IPS-18a (cell line): Measurements from ENCODE around the gene FRMPD1.
"Not testable (repeated sequence)": the region's sequence is repeated elsewhere in the genome, so short reads cannot be mapped to it uniquely, and the experiment has no call there.

Experiments used
- H3K27ac ChIP-seq: one replicate; pipeline ENCODE4 v1.5.1; 2013; ENCODE audit warnings: low read length
- H3K27me3 ChIP-seq: one replicate; pipeline ENCODE4 v1.6.1; 2013; ENCODE audit warnings: mild to moderate bottlenecking, low read length; ENCODE audit not compliant: control insufficient read depth, insufficient read depth
- H3K36me3 ChIP-seq: one replicate; pipeline ENCODE4 v1.6.1; 2013; ENCODE audit warnings: low read depth, low read length; ENCODE audit not compliant: control insufficient read depth
- H3K4me1 ChIP-seq: one replicate; pipeline ENCODE4 v1.6.1; 2013; ENCODE audit warnings: low read depth, low read length; ENCODE audit not compliant: control insufficient read depth
- H3K4me3 ChIP-seq: one replicate; pipeline ENCODE4 v1.5.1; 2013; ENCODE audit warnings: low read length
- H3K9ac ChIP-seq: one replicate; pipeline ENCODE4 v1.6.1; 2013; ENCODE audit warnings: mild to moderate bottlenecking, low read length, moderate library complexity
- H3K9me3 ChIP-seq: one replicate; pipeline ENCODE4 v1.6.1; 2013; ENCODE audit warnings: low read depth, low read length; ENCODE audit not compliant: control insufficient read depth

FRMPD1 gene, protein sequence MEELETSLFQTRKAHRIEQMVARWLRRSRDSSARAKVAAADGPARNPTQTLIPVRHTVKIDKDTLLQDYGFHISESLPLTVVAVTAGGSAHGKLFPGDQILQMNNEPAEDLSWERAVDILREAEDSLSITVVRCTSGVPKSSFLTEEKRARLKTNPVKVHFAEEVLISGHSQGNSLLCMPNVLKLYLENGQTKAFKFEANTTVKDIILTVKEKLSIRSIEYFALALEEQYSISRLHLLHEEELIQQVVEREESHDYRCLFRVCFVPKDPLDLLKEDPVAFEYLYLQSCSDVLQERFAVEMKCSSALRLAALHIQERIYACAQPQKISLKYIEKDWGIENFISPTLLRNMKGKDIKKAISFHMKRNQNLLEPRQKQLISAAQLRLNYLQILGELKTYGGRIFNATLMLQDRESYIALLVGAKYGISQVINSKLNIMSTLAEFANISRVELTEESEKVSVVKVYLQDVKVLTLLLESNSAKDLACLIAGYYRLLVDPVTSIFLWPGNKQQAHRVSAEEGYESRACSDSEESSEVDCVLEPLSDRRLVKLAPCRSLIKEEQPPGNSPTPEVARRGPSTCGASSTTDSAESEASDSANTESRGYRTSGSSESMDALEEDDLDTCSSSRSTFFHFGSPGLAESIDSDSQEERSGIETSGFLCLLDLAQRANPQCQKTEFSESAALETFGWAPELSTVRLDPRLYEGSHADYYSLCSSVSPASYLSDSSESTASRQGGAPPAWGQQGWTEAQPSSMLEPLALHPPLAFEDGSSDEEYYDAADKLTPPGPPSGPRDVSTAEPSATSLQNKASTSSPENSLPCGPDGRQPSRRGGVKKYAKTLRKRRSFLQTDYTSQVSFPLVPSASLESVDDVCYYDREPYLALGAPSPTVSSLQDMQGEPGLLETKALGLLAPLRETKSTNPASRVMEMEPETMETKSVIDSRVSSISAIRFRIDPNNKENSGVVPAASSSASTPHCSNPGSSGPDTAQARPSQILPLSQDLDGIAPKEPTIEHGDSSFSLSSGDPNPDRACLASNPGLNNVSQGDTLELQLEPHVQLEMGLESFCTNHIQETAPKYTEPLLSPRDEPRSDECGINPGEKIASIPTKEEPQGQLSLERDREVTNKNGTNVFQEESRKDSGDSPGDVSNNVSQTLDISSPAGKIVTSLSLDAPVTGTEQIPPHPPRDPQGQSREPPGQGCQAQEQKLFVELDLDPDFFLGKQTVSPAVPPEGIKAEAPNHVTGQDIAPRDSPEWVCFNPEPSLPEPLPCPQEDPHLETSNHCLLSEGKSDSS (N-terminal part only)

DNA sequence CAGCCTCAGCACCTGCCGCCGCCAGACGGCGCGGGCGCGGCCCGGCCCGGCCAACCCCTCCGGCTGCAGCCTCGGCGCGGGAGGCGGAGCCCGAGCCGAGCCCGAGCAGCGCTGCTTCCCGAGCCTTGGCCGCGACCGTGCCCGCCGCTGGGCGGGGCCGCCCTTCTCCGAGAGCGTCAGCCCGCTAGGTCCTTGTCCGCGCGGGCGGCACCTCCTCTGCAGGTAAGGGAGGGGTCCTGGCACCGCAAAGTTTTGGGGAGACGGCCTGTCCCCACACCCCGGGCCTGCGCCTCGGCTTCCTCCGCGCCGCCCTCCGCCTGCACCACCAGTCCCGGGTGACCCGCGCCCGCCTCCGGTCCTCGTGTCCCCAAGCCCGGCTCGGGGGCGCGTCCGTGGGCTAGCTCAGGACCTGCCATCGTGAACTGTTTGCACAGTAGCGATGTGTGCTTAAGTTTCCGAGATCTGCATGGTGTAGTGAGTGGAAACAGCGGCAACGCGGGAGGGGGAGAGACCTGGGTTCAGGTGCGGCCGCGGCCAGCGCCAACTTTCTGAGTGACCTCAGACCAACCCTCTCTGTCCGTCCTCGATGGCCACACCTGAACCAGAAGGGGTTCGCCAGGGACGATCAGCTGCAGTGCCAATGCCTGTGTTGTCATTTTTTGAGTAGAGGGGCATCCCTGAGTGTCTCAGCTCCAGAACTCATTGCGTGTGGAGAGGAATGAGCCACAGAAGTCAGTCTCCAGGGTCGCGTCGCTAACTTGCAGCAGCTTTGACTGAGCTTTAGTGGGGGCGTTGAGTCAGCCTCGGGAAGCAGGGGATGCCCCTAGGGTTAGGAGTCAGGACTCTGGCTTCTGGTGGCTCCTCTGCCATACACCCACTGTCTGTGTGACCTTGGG is at the start of gene FRMPD1:
Gene FRMPD1 (plus strand): TSS at position 82 of the 896 bp plus-strand sequence. CDS start 41,688 bp downstream, outside the sequence.
- H3K27ac ChIP-seq, result no peak within 1 kb of the TSS
- H3K9ac ChIP-seq, result no peak within 1 kb of the TSS
- no peaks in the 10 kb centered on the region for H3K9me3 ChIP-seq
- H3K27me3 ChIP-seq, result peaks cover 67% of the 10 kb centered on the region
- peak within 1 kb of the TSS; percentile 74 for H3K4me3 ChIP-seq
- peaks cover 6% of the 10 kb centered on the region for H3K4me1 ChIP-seq
- no peaks in the 10 kb centered on the region for H3K36me3 ChIP-seq

DNA sequence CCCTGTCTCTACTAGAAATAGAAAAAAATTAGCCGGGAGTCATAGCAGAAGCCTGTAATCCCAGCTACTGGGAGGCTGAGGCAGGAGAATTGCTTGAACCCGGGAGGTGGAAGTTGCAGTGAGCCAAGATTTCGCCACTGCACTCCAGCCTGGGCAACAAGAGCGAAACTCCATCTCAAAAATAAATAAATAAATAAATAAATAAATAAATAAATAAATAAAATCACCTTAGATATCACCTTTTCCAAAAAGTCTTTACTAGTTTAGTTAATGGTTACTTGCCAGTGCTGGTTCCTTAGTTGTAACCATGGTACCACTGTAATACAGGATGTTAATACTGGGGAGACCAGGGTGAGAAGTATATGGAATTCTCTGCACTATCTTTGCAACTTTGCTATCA is 48.7 kb upstream of the FRMPD1 start:
- not testable (repeated sequence) for H3K9ac ChIP-seq, H3K36me3 ChIP-seq, H3K27ac ChIP-seq

DNA sequence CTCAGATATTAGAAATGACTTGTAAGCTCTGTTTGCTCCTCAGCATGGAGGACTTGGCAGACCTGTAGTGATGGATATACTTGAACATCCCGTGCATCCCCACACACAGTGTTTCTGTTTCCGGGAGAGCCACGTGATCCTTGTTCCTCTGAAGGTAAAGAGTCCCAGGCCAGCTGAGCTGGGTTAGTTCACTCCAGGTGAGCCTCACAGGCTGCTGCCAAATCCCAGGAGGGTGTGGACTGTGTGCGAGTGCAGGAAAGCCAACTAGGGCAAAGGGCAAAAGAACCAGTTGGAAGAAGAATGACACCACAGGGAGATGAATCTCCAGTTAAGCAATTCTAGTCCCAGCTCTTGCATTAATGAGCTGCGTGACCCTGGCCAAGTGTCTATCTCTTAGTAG is 47.9 kb upstream of the FRMPD1 start:
- no peak overlapping the region for H3K9ac ChIP-seq
- H3K4me3 ChIP-seq, result no peak overlapping the region
- no peaks in the 10 kb centered on the region for H3K9me3 ChIP-seq
- no peaks in the 10 kb centered on the region for H3K36me3 ChIP-seq
- no peaks in the 10 kb centered on the region for H3K4me1 ChIP-seq
- H3K27ac ChIP-seq, result no peak overlapping the region
- no peaks in the 10 kb centered on the region for H3K27me3 ChIP-seq

More for the DNA sequence above, 48.7 kb upstream of the FRMPD1 start:
- H3K4me1 ChIP-seq, H3K9me3 ChIP-seq, H3K4me3 ChIP-seq, H3K27me3 ChIP-seq: not testable (repeated sequence)

DNA sequence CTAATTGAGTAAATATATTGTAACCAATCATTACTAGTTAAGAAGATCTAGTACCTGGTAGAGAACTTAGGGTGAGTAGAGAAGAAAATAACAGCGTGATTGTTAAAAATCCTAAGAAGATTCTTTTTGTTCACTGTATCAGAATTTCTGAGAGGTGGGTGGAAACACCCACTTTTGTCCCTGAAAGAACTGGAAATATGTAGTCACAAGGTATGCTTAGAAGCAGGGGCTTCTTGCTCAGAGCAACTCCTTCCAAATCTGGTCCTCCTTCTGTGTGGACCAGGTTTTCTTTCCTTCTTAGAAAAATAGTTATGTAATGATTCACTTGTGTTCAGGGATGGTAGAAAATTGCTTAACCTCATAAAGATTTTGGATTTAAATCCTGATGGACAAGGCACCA is 46.5 kb upstream of the FRMPD1 start:
- Histone ChIP-seq H3K27ac (no peak overlapping the region), H3K36me3 (no peaks in the 10 kb centered on the region), H3K4me1 (no peaks in the 10 kb centered on the region), H3K9me3 (no peaks in the 10 kb centered on the region), H3K4me3 (no peak overlapping the region), H3K9ac (no peak overlapping the region), H3K27me3 (no peaks in the 10 kb centered on the region)

DNA sequence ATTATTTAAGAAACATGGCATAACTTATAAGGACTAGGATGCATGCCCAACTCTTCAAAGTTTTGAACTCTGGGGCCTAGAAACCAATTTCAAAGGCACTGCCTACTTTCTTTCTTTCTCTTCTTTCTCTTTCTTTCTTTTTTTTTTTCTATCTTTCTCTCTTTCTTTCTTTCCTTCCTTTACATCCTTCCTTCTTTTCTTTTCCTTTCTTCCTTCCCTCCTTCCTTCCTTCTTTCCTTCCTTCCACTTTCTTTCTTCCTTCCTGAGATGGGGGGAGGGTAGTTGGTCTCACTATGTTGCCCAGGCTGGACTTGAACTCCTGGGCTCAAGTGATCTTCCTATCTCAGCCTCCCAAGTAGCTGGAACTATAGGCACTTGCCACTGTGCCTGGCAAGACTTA is 42.5 kb upstream of the FRMPD1 start:
- H3K36me3 ChIP-seq, result no peaks in the 10 kb centered on the region
- no peaks in the 10 kb centered on the region for H3K4me1 ChIP-seq
- no peak overlapping the region for H3K27ac ChIP-seq
- no peaks in the 10 kb centered on the region for H3K27me3 ChIP-seq
- H3K9me3 ChIP-seq, result no peaks in the 10 kb centered on the region
- H3K9ac ChIP-seq, result no peak overlapping the region
- no peak overlapping the region for H3K4me3 ChIP-seq

DNA sequence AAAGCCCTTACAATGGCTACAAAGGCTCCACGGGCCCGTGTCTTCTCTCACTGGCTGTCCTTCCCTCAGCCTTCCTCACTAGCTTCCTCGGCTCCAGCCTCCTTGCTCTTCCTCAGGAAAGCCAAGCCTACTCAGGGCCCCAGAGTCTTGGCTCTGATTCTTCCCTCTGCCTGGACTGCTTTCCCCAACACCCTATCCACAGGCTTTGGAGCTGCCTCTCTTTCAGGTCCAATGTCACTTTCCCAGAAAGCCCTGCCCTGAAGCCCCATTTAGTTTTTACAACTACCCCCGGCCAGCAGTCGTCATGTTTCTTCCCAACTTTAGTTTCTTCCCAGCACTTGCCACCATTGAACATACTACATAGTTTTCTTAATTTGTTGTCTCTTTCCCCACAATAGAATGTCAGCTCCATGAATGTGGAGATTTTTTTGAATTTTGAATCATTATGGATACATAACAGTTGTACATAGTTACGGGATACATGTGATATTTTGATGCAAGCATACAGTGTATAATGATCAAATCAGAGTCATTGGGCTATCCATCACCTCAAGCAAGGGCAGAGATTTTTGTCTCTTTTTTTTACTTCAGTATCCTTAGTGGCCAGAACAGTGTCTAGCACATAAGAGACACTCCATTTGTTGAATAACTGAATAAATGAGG is 40.9 kb upstream of the FRMPD1 start:
- H3K4me1 ChIP-seq, result no peaks in the 10 kb centered on the region
- H3K9ac ChIP-seq, result no peak overlapping the region
- no peaks in the 10 kb centered on the region for H3K36me3 ChIP-seq
- H3K27ac ChIP-seq, result no peak overlapping the region
- H3K27me3 ChIP-seq, result no peaks in the 10 kb centered on the region
- H3K9me3 ChIP-seq, result no peaks in the 10 kb centered on the region
- H3K4me3 ChIP-seq, result no peak overlapping the region

DNA sequence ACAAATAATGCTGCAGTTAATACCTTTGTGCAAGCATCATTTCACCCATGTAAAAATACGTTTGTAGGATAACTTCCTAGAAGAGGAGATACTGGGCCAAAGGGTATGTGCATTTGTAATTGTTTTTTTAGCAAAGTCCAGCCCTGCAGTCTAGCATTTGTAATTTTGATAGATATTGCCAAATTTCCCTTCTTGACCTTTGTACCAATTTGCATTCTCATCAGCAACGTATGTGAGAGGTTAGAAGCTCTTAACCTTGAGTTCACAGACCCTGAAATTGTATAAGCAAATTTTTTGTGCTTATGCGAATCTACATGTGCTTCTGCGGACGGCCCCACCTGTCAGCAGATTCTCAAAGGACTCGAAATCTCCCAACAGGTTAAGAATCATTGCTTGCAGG is 39.7 kb upstream of the FRMPD1 start:
- Histone ChIP-seq H3K27ac (no peak overlapping the region), H3K36me3 (no peaks in the 10 kb centered on the region), H3K4me3 (no peak overlapping the region), H3K27me3 (no peaks in the 10 kb centered on the region), H3K9me3 (no peaks in the 10 kb centered on the region), H3K9ac (no peak overlapping the region), H3K4me1 (no peaks in the 10 kb centered on the region)

DNA sequence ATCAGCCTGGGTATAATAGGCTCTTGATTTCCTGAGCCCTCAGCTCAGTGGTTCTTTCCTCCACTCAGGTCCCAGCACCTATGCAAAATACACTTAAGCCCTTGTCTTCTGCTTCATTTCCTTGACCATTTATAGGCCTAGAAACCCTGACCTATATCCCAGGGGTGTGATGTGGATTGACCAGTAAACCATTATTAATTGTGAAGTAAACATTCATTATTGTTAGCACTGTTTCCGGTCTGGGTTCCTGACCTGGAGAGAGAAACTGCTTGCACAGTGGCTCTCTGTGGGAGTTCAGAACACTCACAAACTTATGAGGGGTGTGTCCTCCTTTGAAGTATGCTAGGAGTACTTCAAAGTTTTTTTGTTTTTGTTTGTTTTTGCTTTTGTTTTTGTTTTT is 38.8 kb upstream of the FRMPD1 start:
- Histone ChIP-seq H3K4me1 (no peaks in the 10 kb centered on the region), H3K27me3 (no peaks in the 10 kb centered on the region), H3K27ac (no peak overlapping the region), H3K9me3 (no peaks in the 10 kb centered on the region), H3K9ac (no peak overlapping the region), H3K4me3 (no peak overlapping the region), H3K36me3 (no peaks in the 10 kb centered on the region)

DNA sequence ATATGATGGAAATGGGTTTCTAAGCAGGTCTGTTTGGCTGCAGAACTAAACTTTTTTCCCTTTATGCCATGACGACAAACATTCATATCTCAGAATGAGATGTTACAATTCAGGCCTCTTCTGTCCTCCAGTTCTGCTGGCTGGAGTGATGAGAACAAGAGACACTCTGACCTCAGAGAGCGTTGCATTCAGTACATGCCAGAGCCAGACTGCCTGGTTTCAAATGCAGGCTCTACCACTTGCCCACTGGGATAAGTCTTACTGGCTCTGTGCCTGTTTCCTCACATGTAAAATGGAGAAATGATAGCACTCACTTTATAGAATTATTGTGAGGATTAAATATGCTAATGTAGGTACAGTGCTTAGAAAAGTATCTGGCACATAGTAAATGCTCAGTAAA is 33.6 kb upstream of the FRMPD1 start:
- H3K27ac ChIP-seq, result no peak overlapping the region
- no peaks in the 10 kb centered on the region for H3K9me3 ChIP-seq
- H3K36me3 ChIP-seq, result no peaks in the 10 kb centered on the region
- no peaks in the 10 kb centered on the region for H3K27me3 ChIP-seq
- no peak overlapping the region for H3K9ac ChIP-seq
- H3K4me3 ChIP-seq, result no peak overlapping the region
- H3K4me1 ChIP-seq, result no peaks in the 10 kb centered on the region

DNA sequence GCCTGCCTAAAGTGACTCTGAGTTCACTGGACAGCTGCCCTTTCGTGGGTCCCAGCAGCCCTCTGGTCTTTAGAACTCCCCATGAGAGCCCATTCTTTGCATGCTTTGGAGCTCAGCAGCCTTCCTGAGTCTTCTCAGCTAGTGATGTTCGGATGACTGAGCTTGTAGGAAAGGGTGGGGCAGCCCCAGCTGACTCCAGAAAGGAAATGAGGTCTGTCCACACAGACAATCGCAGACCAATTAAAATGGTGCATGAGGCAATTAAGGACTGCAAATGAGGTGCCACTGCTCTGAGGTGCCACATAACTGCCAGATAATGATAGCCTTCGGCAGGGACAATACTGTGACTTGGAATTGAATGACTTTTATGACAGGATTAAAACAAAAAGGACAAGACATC is 32.9 kb upstream of the FRMPD1 start:
- Histone ChIP-seq H3K4me1 (no peaks in the 10 kb centered on the region), H3K36me3 (no peaks in the 10 kb centered on the region), H3K9me3 (no peaks in the 10 kb centered on the region), H3K27ac (no peak overlapping the region), H3K27me3 (no peaks in the 10 kb centered on the region), H3K9ac (no peak overlapping the region), H3K4me3 (no peak overlapping the region)
